Measurements from ENCODE around the gene PSMA5.

GRCh38 chr1:109472779-109473178 is 46.5 kb upstream of the PSMA5 start:
- TF ChIP-seq CTCF (IDR thresholded peaks at IDR 0.05 in 8 of 11, conservative IDR thresholded peaks at IDR 0.05 in 3 of 11) (no peak), POLR2AphosphoS5 (IDR thresholded peaks at IDR 0.05) (no peak)
